ENCODE data around the gene TSC2. TPM values are rescaled to one million over a fixed set of nuclear protein-coding genes. Genes with fewer than 3 reads are reported as not detected.

TSC2 gene
- total and polyA plus RNA-seq, 10 donors, result 20.7 to 185 (median 93.8) TPM

DNA sequence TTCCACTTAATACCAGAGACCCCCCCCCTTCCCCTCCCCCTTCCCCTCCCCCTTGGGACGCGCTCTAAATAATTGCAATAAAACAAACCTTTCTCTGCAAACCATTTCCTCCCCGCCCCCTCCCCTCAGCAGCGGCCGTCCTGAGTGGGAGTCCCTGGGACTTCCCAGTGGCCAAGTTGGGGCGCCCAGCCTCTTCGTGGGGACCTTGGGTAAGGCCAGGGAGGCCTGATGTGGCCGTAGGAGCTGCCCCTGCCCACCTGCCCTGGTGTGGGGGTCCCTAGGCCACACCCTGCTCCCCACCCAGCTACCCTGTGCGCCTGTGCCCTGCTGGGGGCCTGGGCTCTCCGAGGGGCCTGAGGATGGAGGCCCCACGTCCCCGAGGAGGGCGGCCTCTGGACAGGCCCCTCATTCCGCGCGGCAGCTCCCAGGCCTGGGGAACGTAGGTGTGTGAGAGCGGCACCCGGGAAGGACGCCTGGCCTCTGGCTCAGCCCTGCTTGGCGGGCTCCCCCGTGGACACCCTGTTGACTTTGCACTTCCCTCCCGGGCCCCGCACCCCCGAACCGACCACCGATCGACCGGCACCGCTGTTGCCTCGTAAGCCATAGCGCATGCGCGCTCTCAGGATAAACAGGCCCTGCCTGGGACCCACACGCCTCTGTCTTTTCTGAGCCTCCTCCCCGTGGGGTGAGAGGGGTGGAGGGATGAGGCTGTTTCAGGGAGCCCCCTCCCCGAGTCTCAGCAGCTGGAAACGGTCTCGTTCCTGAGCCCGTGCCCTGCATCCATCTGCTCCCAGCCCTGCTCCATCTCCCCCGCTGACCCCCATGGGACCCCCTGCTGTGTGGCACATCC, 9.2 kb upstream of the TSC2 start:
- Histone ChIP-seq H3K36me3 (peaks cover 0 to 40% (median 4%) of the 10 kb centered on the region in 6 donors), H3K27me3 (replicated peaks in 1 of 7) (peaks cover 0 to 7% (median 0%) of the 10 kb centered on the region in 7 donors), H3K4me3 (peak overlapping the region in 1 of 8 donors; percentile 9), H3K27ac (peak overlapping the region in 7 of 8 donors; percentile 72 to 85 (median 78)), H3K4me1 (peaks cover 40 to 97% (median 76%) of the 10 kb centered on the region in 6 donors), H3K9me3 (no peaks in the 10 kb centered on the region)
- DNase-seq, result no peak
- intact Hi-C loops (cut with DNase I; ENCODE audit: low total_unique reads), result no loop called here
- WGBS, 5 donors, result 68 to 77% (median 73%) methylated on average over 26 to 41 of the region's 41 CpGs
- TF ChIP-seq POLR2A (IDR thresholded peaks at IDR 0.05) (no peak), POLR2AphosphoS5 (IDR thresholded peaks at IDR 0.05) (peak in 2 of 3 donors; percentile 6 to 9)
- TF ChIP-seq, protein P1, sequence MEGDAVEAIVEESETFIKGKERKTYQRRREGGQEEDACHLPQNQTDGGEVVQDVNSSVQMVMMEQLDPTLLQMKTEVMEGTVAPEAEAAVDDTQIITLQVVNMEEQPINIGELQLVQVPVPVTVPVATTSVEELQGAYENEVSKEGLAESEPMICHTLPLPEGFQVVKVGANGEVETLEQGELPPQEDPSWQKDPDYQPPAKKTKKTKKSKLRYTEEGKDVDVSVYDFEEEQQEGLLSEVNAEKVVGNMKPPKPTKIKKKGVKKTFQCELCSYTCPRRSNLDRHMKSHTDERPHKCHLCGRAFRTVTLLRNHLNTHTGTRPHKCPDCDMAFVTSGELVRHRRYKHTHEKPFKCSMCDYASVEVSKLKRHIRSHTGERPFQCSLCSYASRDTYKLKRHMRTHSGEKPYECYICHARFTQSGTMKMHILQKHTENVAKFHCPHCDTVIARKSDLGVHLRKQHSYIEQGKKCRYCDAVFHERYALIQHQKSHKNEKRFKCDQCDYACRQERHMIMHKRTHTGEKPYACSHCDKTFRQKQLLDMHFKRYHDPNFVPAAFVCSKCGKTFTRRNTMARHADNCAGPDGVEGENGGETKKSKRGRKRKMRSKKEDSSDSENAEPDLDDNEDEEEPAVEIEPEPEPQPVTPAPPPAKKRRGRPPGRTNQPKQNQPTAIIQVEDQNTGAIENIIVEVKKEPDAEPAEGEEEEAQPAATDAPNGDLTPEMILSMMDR (IDR thresholded peaks at IDR 0.05 in 8 of 11, conservative IDR thresholded peaks at IDR 0.05 in 3 of 11), result no peak

DNA sequence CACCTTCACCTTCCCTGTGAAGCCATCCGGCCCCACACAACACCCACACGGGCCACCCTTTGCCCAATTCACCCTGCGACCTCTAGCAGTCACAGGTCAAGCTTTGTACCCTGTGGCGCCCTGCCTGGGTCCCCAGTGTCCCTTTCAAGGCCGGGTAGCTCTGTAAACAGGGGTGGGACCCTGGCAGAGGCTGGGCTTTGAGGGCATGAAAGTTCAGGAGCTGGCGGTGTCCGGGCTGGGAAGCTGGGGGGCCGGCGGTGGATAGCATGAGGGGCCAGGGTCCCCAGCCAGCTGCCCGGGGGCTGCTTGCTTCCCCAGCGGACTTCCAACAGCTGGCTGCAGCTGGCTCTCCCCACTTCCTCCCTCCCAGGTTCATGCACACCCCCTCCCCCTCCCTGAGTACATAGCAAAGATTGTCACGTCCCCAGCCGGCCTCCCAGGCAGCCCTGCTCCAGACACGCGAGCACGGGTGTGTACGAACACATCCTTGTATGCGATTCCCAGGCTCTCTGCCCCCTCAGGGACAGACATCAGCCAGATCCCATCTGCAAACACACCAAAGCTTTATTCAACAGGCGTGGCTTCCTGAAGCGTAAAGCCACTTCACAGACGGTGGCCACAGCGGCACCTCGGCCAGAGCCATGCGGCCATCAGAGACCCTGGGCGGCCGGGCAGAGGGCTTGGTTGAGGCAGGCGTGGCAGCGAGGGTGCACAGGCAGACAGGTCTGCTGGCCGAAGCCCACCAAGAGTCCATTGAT, 8.3 kb upstream of the TSC2 start:
- H3K27me3 ChIP-seq (replicated peaks in 1 of 7), result peaks cover 0 to 7% (median 0%) of the 10 kb centered on the region in 7 donors
- peaks cover 0 to 40% (median 4%) of the 10 kb centered on the region in 6 donors for H3K36me3 ChIP-seq
- peak overlapping the region in 1 of 8 donors; percentile 9 for H3K4me3 ChIP-seq
- 55 to 78% (median 58%) methylated on average over 23 to 29 of the region's 29 CpGs for WGBS, 5 donors
- peaks cover 46 to 100% (median 77%) of the 10 kb centered on the region in 6 donors for H3K4me1 ChIP-seq
- peak overlapping the region; percentile 60 to 85 (median 76) for H3K27ac ChIP-seq
- no peak for TF ChIP-seq POLR2A (IDR thresholded peaks at IDR 0.05)
- peak; percentile 72 to 83 (median 80) for TF ChIP-seq POLR2AphosphoS5 (IDR thresholded peaks at IDR 0.05)
- intact Hi-C loops (cut with DNase I; ENCODE audit: low total_unique reads), result no loop called here
- DNase-seq, result no peak
- H3K9me3 ChIP-seq, result no peaks in the 10 kb centered on the region

- TF ChIP-seq POLR2A (IDR thresholded peaks at IDR 0.05) (no peak), POLR2AphosphoS5 (IDR thresholded peaks at IDR 0.05) (no peak)
- TF ChIP-seq, protein P1 (IDR thresholded peaks at IDR 0.05 in 8 of 11, conservative IDR thresholded peaks at IDR 0.05 in 3 of 11), result no peak
- WGBS, 5 donors, result 82 to 94% (median 85%) methylated on average over 14 to 24 of the region's 24 CpGs
- Histone ChIP-seq H3K27me3 (replicated peaks in 1 of 7) (peaks cover 0 to 7% (median 0%) of the 10 kb centered on the region in 7 donors), H3K9me3 (no peaks in the 10 kb centered on the region), H3K27ac (peak overlapping the region; percentile 41 to 85 (median 76)), H3K4me1 (peaks cover 50 to 100% (median 79%) of the 10 kb centered on the region in 6 donors), H3K4me3 (no peak overlapping the region), H3K36me3 (peaks cover 0 to 40% (median 4%) of the 10 kb centered on the region in 6 donors)
- intact Hi-C loops (cut with DNase I; ENCODE audit: low total_unique reads), result no loop called here
- no peak for DNase-seq
These were observed 7.6 kb upstream of the TSC2 start for GRCh38 chr16:2040041-2040786.

Data from spleen (tissue), 11 donors.